ENCODE measurements around the gene EGFL6.
"Not testable (repeated sequence)": the region's sequence is repeated elsewhere in the genome, so short reads cannot be mapped to it uniquely, and the experiment has no call there.

EGFL6 gene

DNA sequence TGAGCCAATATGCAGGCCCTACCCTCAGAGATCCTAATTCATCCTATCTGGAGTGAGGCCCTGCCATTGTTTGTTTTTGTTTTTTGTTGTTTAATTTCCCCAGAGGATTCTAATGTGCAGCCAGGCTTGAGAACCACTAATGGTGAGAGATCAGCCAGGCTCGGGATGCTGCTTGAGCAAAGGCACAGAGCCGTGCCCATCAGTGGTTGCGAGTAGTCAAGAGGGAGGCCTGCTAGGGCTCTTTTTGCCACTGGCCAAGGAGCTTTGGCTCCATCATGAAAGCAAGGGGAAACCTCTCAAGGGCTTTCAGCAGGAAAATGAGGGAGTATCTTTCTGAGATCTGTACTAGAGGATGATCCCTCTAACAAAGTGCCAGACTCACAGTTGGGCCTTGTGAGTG is 86.3 kb downstream of the EGFL6 start:
- no peak for DNase-seq

DNA sequence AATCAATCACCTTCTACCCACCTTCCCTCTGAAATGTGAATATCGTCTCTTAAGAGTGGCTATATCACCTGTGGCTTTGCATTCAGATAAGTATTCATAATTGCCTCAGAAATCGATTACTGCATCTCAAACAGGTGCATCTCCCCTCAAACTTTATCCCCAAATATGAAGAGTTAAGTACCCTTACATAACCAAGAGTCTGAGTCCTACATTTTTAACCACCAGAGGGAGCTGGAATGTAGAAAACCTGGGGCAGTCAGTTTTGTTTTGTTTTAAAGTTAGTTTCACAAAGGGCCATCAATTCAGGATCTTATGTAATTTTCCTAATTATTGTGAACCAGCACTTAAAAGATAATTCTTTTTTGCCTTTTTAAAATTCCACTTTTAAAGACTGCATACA is 89.2 kb downstream of the EGFL6 start:
- peak; percentile 51 for DNase-seq

DNA sequence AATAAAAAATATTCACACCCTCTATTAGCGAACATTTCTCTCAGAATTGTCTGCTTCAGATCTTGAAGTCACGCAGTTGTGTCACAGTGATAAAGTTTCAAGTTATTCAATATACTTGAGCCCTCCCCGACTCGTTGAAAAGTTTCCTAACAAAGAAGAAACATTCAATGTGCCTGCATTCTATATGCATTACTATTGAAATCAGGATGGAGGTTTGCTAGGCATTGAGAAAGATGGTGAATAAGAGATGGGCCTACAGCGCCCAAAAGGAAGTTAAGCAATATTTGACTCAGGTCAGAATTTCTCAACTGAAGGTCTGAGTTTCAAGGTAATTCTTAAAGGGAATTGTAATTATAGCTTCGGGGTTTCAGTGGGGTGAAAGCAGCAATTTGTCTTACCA is 89.7 kb downstream of the EGFL6 start:
- peak; percentile 59 for DNase-seq

DNA sequence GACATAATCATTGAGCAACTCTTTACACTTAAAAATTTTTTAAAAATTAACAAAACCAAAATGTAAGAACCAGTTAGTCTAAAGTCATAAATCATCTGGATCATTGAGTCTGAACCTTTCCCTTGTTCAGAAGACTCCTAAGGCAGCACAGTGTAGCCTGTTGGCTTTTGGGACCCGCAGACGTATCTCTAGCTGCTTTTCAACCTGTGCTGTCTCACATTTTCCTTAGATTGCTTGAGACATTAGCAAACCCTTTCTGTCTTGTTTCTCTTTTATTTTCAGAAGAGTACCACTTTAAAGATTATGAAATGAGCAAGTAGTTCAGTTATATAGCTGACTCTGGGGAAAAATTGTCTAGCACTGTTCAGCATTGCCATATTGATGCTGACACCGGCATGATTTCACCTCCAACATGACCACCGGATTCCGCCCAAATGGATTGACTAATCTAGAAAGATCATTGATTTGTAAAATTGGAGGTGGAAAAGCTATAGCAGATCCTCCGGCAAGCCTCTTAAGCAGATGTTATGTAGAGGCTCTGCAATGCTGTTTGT is 92.4 kb downstream of the EGFL6 start:
- DNase-seq, result no peak

DNA sequence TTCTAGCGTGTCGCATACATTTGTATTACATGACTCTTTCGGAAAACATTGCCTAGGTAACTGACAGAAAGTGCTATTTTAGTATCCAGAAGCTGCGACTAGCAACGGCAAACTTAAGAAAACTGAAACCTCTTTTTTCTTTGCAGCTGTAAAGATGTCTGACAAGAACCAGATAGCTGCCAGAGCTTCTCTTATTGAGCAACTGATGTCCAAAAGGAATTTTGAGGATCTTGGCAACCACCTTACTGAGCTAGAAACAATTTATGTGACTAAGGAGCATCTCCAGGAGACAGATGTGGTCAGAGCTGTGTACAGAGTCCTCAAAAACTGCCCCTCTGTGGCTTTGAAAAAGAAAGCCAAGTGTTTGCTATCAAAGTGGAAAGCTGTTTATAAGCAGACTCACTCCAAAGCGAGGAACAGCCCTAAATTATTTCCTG is 93.0 kb downstream of the EGFL6 start:
- peak; percentile 78 for DNase-seq

DNA sequence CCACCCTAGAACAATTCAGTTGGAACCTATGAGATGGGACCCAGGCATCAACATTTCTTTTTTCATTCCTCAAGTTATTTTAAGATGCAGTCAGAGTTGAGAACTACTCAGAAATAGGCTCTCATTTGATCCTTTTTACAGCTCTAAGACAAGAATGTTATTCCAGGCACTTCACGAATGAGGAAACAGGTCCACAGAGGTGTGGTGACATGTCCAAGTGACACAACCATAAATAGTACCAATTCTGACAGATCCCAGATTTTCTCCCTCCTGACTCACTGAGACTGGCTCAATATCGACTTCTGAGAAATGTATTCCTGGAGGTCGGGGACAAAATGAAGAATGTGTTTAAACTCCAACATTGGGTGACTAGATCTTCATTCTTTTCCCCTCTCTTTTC is 94.6 kb downstream of the EGFL6 start:
- DNase-seq, result no peak

DNA sequence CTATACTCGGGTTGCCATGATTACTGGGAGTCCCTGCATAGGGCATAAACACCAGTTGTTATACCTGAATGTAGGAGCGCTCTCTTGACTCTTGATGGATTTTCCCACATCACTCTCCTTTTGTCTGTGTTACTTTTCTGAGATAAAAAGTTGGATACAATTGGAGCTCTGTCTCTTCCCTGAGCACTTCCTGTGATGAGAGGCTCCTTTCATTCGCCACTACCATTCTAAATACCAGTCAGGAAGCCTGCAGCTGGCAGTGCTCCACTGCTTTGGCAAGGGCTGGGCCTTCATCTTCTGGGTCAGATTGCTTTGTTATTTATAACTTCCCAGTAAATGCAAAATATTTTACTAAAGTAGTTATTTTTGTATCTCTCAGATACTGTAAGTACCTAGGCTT is 97.4 kb downstream of the EGFL6 start:
- DNase-seq, result no peak

DNA sequence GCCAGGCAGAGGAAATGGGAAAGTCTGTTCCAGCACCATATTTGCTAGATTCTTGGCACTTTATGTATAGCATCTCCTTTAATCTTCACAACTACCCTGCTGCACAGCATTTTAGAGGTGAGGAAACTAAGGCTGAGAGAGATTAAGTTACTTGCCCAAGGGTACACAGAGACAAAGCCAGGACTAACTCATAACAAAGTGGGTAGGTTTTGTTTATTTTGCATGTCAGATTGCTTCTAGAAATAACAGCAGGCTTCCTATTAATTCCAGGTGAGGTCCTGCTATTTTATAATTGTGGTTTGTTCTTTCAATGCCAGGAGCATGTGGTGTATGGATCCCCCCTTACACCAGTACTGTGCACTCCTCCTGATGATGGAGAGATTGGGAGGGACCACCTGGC is 98.5 kb downstream of the EGFL6 start:
- no peak for DNase-seq

DNA sequence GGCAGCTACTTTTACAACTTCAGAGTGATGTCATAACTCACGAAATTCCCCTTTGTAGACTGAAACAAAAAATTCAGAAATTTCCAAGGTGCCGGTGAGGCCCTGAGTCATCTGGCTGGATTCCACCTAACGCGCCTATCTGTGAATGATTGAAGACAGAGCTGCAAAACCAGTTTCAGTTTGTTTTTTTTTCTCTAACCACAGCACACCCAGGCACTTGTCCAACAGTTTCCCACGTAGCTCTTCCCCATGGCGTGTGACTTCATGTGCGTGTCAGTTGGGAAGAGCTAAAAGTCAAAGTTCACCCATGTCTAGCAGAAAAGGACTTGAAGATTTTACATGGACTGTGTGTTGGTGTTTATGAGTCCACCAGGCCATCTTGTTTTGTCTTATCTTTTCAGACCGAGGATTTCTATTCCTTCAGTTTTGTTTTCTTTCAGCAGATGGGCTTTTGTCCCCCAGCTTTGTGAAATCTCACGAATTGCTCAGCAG is 99.9 kb downstream of the EGFL6 start:
- peak; percentile 93 for DNase-seq

DNA sequence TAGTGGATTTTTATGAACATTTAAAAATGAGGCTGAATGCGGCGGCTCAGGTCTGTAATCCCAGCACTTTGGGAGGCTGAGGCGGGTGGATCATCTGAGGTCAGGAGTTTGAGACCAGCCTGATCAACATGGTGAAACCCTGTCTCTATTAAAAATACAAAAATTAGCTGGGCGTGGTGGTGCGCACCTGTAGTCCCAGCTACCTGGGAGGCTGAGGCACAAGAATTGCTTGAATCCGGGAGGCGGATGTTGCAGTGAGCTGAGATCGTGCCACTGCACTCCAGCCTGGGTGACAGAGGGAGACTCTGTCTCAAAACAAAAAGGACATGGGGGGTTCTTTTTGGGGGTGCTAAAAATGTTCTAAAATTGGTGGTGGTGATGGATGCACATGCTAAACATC is 100.4 kb downstream of the EGFL6 start:
- not testable (repeated sequence) for DNase-seq

DNA sequence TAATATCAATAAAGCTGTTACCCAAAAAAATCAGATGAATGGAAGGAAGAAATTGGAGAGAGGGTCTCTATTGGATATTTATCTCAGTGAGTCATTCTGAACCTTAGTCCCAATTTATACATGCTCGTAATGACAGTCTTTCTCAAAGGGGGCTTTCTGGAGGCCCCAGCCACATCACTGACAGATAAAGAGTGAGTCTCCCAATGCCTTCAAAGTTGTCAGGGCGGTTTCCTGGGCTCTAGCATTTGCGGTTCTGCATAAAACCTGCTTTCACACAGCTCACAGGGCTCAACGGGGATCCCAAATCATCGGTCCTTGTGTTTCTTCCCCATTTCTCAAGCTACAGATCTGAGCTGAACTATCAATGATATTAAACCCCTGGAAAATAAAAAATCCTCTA is 100.8 kb downstream of the EGFL6 start:
- no peak for DNase-seq

DNA sequence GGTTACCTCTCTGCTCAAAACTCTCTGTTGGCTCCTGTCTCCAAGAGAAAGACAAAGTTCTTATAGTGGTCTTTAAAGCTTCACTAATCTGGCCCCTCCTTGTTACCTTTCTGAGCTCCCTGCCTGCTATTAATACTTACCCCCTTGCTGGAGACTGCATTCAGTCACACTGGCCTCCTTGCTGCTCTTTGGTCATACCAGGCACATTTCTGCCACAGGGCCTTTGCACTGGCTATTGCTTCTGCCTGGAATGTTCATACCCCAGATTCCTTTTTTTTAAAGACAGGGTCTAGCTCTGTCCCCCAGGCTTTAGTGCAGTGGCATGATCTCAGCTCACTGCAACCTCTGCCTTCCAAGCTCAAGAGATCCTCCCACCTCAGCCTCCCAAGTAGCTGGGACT is 103.6 kb downstream of the EGFL6 start:
- DNase-seq, result no peak

DNA sequence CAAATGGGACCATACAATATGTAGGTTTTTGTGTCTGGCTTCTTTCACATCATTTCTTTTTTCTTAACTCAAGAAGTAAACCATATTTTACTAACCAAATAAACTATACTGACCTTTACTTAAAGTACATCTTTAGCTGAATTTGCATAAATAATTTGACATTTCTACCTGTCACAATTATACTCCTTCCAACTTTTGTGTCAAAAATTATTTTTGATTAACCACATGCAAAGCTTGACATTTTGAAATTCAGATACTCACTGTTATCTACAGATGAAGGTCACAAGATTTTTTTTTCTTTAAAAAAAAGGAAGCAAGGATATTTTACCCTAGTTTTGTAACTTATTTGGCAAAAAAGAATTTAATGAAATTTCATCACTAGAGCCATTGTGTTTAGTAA is 107.5 kb downstream of the EGFL6 start:
- no peak for DNase-seq

DNA sequence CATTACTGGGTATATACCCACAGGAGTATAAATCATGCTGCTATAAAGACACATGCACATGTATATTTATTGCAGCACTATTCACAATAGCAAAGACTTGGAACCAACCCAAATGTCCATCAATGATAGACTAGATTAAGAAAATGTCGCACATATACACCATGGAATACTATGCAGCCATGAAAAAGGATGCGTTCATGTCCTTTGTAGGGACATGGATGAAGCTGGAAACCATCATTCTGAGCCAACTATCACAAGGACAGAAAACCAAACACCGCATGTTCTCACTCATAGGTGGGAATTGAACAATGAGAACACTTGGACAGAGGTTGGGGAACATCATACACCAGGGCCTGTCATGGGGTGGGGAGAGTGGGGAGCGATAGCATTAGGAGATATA is 110.3 kb downstream of the EGFL6 start:
- not testable (repeated sequence) for DNase-seq

DNA sequence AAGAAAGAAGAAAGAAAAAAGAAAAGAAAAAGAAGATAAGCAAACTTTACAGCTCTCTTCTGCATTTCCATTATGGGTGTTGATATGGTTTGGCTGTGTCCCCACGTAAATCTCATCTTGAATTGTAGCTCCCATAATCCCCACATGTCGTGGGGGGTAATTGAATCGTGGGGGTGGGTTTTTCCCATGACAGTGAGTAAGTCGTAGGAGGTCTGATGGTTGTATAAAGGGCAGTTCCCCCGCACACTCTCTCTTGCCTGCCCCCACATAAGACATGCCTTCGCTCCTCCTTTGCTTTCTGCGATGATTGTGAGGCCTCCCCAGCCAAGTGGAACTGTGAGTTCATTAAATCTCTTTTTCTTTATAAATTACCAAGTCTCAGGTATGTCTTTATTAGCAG is 112.2 kb downstream of the EGFL6 start:
- no peak for DNase-seq

Measured in fibroblast of skin of right quadriceps (primary cell).